K562 (cell line): ENCODE measurements around the gene OLFML2A. TPM values are rescaled to one million over a fixed set of nuclear protein-coding genes. Genes with fewer than 3 reads are reported as not detected.
A peak's percentile ranks its signal among the peaks of the same experiment; 100 is the strongest.

ENCODE experiments used
- ATAC-seq: fragments of 200-7000 bp; cut with Tn5 transposase; 3 replicates; pipeline ENCODE4 v1.9.1; 2020; ENCODE audit warnings: moderate library complexity
- BruUV-seq: library from RNA; stranded (reverse); fragments of 400-500 nt; replicated peaks from 2 replicates; lab custom pipeline; 2021; lab: Mats Ljungman, UMichigan
- CTCF ChIA-PET: fragments of 300-600 bp; formaldehyde crosslinking; extraction: SDS; loops from one replicate; lab custom pipeline; 2021; ENCODE audit warnings: low intra/inter-chr PET ratio; lab: Yijun Ruan, JAX
- POLR2A ChIA-PET: fragments of 300-600, 350-650 bp; sonication (Branson Sonifier 250); formaldehyde crosslinking; extraction: SDS; loops from one replicate; lab custom pipeline; 2021; ENCODE audit warnings: antibody characterized with exemption, inconsistent platforms; lab: Yijun Ruan, JAX
- DNase-seq, 4 experiments: peaks; one replicate each; pipeline versions ENCODE4 v3.0.0 to v3.0.0-alpha.2; 2011 to 2018; ENCODE audit warnings: low spot score in 3 of 4, mixed read lengths in 3 of 4; ENCODE audit errors: extremely low read depth in 1 of 4
- FAIRE-seq: peaks from 2 replicates; lab custom pipeline; 2011; peaks lifted over from hg19 to GRCh38; lab: Jason Lieb, UNC
- H2AFZ ChIP-seq: 2 replicates; pipeline ENCODE4 v1.6.0; 2011; ENCODE audit warnings: low read depth, low read length, control low read depth, inconsistent platforms
- H3K27ac ChIP-seq: fragments of 200-600 bp; 3 replicates; pipeline ENCODE4 v1.8.0; 2011; ENCODE audit warnings: low read depth, mild to moderate bottlenecking, control low read depth, inconsistent platforms, low read length, moderate library complexity, mixed read lengths; ENCODE audit errors: extremely low read depth
- H3K27me3 ChIP-seq, 2 experiments: fragments of 300-600 bp in 1 of 2; 2 replicates in 1 of 2; 3 replicates in 1 of 2; pipeline versions ENCODE4 v1.6.0 to v1.8.0; 2011; ENCODE audit warnings: inconsistent platforms in 2 of 2, low read length in 2 of 2, mild to moderate bottlenecking in 1 of 2, mixed read lengths in 1 of 2, moderate library complexity in 1 of 2; ENCODE audit not compliant: control insufficient read depth in 2 of 2, insufficient read depth in 2 of 2
- H3K36me3 ChIP-seq: fragments of 300-600 bp; 3 replicates; pipeline ENCODE4 v1.8.0; 2011; ENCODE audit warnings: mild to moderate bottlenecking, low read length, inconsistent platforms; ENCODE audit not compliant: control insufficient read depth, insufficient read depth
- H3K4me1 ChIP-seq, 2 experiments: fragments of 200-600 bp in 1 of 2; replicated peaks in 1 of 2; 2 replicates in 1 of 2; 3 replicates in 1 of 2; pipeline versions ENCODE4 v1.5.1 to v1.8.0; 2011; ENCODE audit warnings: inconsistent platforms in 2 of 2, low read length in 2 of 2, mild to moderate bottlenecking in 1 of 2, mixed read lengths in 1 of 2, moderate library complexity in 1 of 2; ENCODE audit not compliant: control insufficient read depth in 2 of 2, insufficient read depth in 2 of 2
- H3K4me2 ChIP-seq: 2 replicates; pipeline ENCODE4 v1.6.1; 2011; ENCODE audit warnings: low read length, control low read depth, inconsistent platforms, mixed read lengths; ENCODE audit not compliant: insufficient read depth
- H3K4me3 ChIP-seq: fragments of 200-600 bp; sonication (generic), shearing (Covaris generic); 2 replicates; pipeline ENCODE4 v1.5.1; 2016; ENCODE audit warnings: control low read depth, inconsistent platforms
- H3K79me2 ChIP-seq: fragments of 200-600 bp; 3 replicates; pipeline ENCODE4 v1.8.0; 2011; ENCODE audit warnings: low read length, inconsistent platforms; ENCODE audit not compliant: control insufficient read depth, insufficient read depth
- H3K9ac ChIP-seq, 2 experiments: 2 replicates each; pipeline versions ENCODE4 v1.6.0 to v1.6.1; 2011; ENCODE audit warnings: low read depth in 2 of 2, low read length in 2 of 2, control low read depth in 1 of 2, inconsistent platforms in 1 of 2, mild to moderate bottlenecking in 1 of 2, mixed read lengths in 1 of 2; ENCODE audit not compliant: insufficient read depth in 1 of 2
- H3K9me1 ChIP-seq: one replicate; pipeline ENCODE4 v1.6.0; 2011; ENCODE audit warnings: inconsistent platforms, mild to moderate bottlenecking, low read length, moderate library complexity; ENCODE audit not compliant: control insufficient read depth, insufficient read depth
- H3K9me3 ChIP-seq: replicated peaks from 2 replicates; pipeline ENCODE4 v1.5.1; 2011; ENCODE audit warnings: low read depth, low read length, inconsistent platforms; ENCODE audit not compliant: control insufficient read depth, insufficient read depth
- H4K20me1 ChIP-seq: replicated peaks from 2 replicates; pipeline ENCODE4 v1.6.1; 2011; ENCODE audit warnings: low read length, inconsistent platforms, mixed read lengths; ENCODE audit not compliant: control insufficient read depth, insufficient read depth
- ATF4 ChIP-seq: fragments of 450-650 bp; formaldehyde crosslinking; IDR thresholded peaks from 2 replicates; pipeline ENCODE4 v1.4.0; 2022; ENCODE audit warnings: mild to moderate bottlenecking, moderate library complexity
- JUND ChIP-seq, 2 experiments: IDR thresholded peaks; 2 replicates in 1 of 2; 3 replicates in 1 of 2; pipeline ENCODE4 v1.6.1; 2011; ENCODE audit warnings: borderline replicate concordance in 2 of 2, low read depth in 2 of 2, low read length in 2 of 2, improper control_type of control experiment in 1 of 2, missing biosample characterization in 1 of 2, missing genetic modification characterization in 1 of 2, missing genetic modification reagents in 1 of 2
- MEF2A ChIP-seq: IDR thresholded peaks from 2 replicates; pipeline ENCODE4 v1.6.1; 2011; ENCODE audit warnings: low read depth, mild to moderate bottlenecking, low read length, moderate library complexity; ENCODE audit not compliant: control insufficient read depth
- NR2C1 ChIP-seq, 2 experiments: fragments of 450-650 bp; IDR thresholded peaks; 2 replicates each; pipeline ENCODE4 v1.6.1; 2017; ENCODE audit warnings: mild to moderate bottlenecking in 2 of 2, antibody characterized with exemption in 1 of 2, inconsistent platforms in 1 of 2, missing compliant biosample characterization in 1 of 2, missing genetic modification characterization in 1 of 2
- REST ChIP-seq, 2 experiments: fragments of 450-650 bp; formaldehyde crosslinking in 1 of 2; IDR thresholded peaks; 2 replicates each; pipeline versions ENCODE4 v1.4.0 to v1.6.1; 2014 to 2020; ENCODE audit warnings: mild to moderate bottlenecking in 2 of 2, borderline replicate concordance in 1 of 2, low read depth in 1 of 2
- TRIM24 ChIP-seq, 2 experiments: fragments of 450-650 bp; IDR thresholded peaks; 2 replicates each; pipeline ENCODE4 v1.6.1; 2016
- ZNF398 ChIP-seq: fragments of 250-450 bp; sonication (Bioruptor Pico); IDR thresholded peaks from 2 replicates; pipeline ENCODE4 v1.8.0; 2021; ENCODE audit warnings: moderate library complexity, mild to moderate bottlenecking, inconsistent platforms
- WGBS: fragments of 100-300 bp; shearing (Covaris generic); methylation state at CpG from one replicate; pipeline ENCODE4 v1.1.6; 2016; ENCODE audit warnings: low coverage, mixed read lengths; ENCODE audit not compliant: insufficient coverage; ENCODE audit errors: missing lambda C conversion rate; 5-methylcytosine and 5-hydroxymethylcytosine counted together
- in situ Hi-C: fragments of 300-500 bp; cut with MboI; formaldehyde crosslinking; loops from 4 replicates; pipeline ENCODE4 v1.15.0; 2018; ENCODE audit warnings: inconsistent platforms, mixed read lengths
- intact Hi-C: fragments of 100-400 bp; cut with micrococcal nuclease; formaldehyde crosslinking; loops from 2 replicates; pipeline ENCODE4 v1.14.2; 2022
- polyA plus RNA-seq, 8 experiments: library from polyadenylated mRNA; depleted of rRNA in 4 of 8; stranded (reverse) in 5 of 8; unstranded in 3 of 8; fragments of >200 nt; fragmentation: Nextera tagmentation in 2 of 8; fragmentation: Illumina TruSeq in 1 of 8; extraction: Ambion mirVana in 2 of 8; extraction: Trizol in 1 of 8; gene quantifications; 2 replicates each; pipeline versions ENCODE4 v1.2.1 to v1.2.3, GENCODE V29; 2011 to 2014; ENCODE audit warnings: inconsistent platforms in 1 of 8, missing spikeins in 1 of 8
- total RNA-seq, 7 experiments: library from RNA; depleted of rRNA in 6 of 7; stranded (reverse); fragments of >200 nt in 6 of 7; fragmentation: Illumina TruSeq in 2 of 7; extraction: Trizol in 2 of 7; gene quantifications; 2 replicates each; pipeline versions ENCODE4 v1.2.1 to v1.2.3, GENCODE V29; 2011 to 2021; ENCODE audit warnings: low replicate concordance in 1 of 7

OLFML2A gene
- total and polyA plus RNA-seq, 9 of the 15 experiments (the other 6 are each of a cell fraction or from before 2014, with no cell fraction given): 0.16 TPM; not detected in 8

- FAIRE-seq (peak; percentile 84), ATAC-seq (peak; percentile 69), DNase-seq (peak in 3 of 4 experiments; percentile 25 to 55 (median 51))
- BruUV-seq: no TSS peak
- H3K36me3 ChIP-seq: 0 out of 3 replicates have a peak, but pooled peaks cover 2% of the 10 kb centered on the region
- H3K27me3 ChIP-seq: no peaks in the 10 kb centered on the region
- H3K9ac ChIP-seq: no peak overlapping the region
- no peak overlapping the region for H3K4me2 ChIP-seq
- peaks cover 6% of the 10 kb centered on the region; the same call in 1 of the 2 replicates for H4K20me1 ChIP-seq
- 20% methylated on average over 6 of the region's 6 CpGs for WGBS
- H3K4me1 ChIP-seq: peaks cover 2 to 31% of the 10 kb centered on the region in 2 experiments
- in situ Hi-C loops: loop anchor here (5.0 kb wide), 2 partner anchors 48 to 153 kb away; no protein-coding TSS in a partner anchor
- POLR2A ChIA-PET: interaction anchor here (0.6 to 1.3 kb wide), 8 partner anchors 14 to 97 kb away, joined by 3 to 6 read pairs (median 4); partner anchors contain the start of gene ARPC5L
- H3K9me3 ChIP-seq: no peaks in the 10 kb centered on the region
- intact Hi-C loops: loop anchor here (2.0 kb wide), 1 partner anchor 52 kb away; no protein-coding TSS in a partner anchor
- no peaks in the 10 kb centered on the region for H3K9me1 ChIP-seq
- no peak overlapping the region for H3K4me3 ChIP-seq
- H2AFZ ChIP-seq: no peak overlapping the region
- no peak overlapping the region for H3K27ac ChIP-seq
- CTCF ChIA-PET: interaction anchor here (0.5 to 3.0 kb wide), 2 partner anchors 53 to 251 kb away, joined by 3 to 22 read pairs; no protein-coding TSS in a partner anchor
- H3K79me2 ChIP-seq: peaks cover 96% of the 10 kb centered on the region
- 0 out of 2 replicates have a peak, but pooled peaks have one; percentile 8 for TF ChIP-seq NR2C1 (IDR thresholded peaks at IDR 0.05)
- no peak for TF ChIP-seq NR2C1 (tag; IDR thresholded peaks at IDR 0.05)
- TF ChIP-seq ATF4: no peak
- TF ChIP-seq JUND (IDR thresholded peaks at IDR 0.05; ENCODE audit: borderline replicate concordance, low read depth, low read length): 0 out of 2 replicates have a peak, but pooled peaks have one; percentile 15
- TF ChIP-seq JUND (tag; IDR thresholded peaks at IDR 0.05; ENCODE audit: borderline replicate concordance, low read depth, low read length): no peak
- TF ChIP-seq ZNF398 (CRISPR knock-in tag): no peak
- TF ChIP-seq MEF2A: no peak
- no peak for TF ChIP-seq TRIM24 (IDR thresholded peaks at IDR 0.05)
- peak; percentile 33; the same call in 1 of the 2 replicates for TF ChIP-seq REST (IDR thresholded peaks at IDR 0.05; ENCODE audit: borderline replicate concordance)
- no peak for TF ChIP-seq REST (CRISPR knock-in tag; IDR thresholded peaks at IDR 0.05; ENCODE audit: low read depth)
Observed at GRCh38 chr9:124764774-124765438, 12.0 kb upstream of the OLFML2A start.
